B cell (primary cell): Measurements from ENCODE around the gene C20orf141. TPM values are rescaled to one million over a fixed set of nuclear protein-coding genes. Genes with fewer than 3 reads are reported as not detected.

Experiments
- ATAC-seq: fragments of 200-7000 bp; cut with Tn5 transposase; one replicate; pipeline ENCODE4 v1.10.0; 2021; ENCODE audit warnings: low read depth, mild to moderate bottlenecking, moderate number of reproducible peaks, moderate library complexity
- CTCF ChIA-PET: fragments of 350-600 bp; sonication (Branson Sonifier 250); formaldehyde crosslinking; loops from one replicate; lab custom pipeline; 2021; ENCODE audit warnings: antibody characterized with exemption, inconsistent platforms; lab: Charles Lee
- POLR2A ChIA-PET: fragments of 350-600 bp; sonication (Branson Sonifier 250); formaldehyde crosslinking; loops from one replicate; lab custom pipeline; 2021; ENCODE audit warnings: antibody characterized with exemption; lab: Charles Lee
- DNase-seq: peaks from one replicate; pipeline ENCODE4 v3.0.0; 2013
- H2AFZ ChIP-seq: 2 replicates; pipeline ENCODE4 v1.6.1; 2012; ENCODE audit warnings: mild to moderate bottlenecking, low read depth, low read length; ENCODE audit not compliant: insufficient read depth, poor library complexity, severe bottlenecking
- H3K27ac ChIP-seq, 2 donors: 1 replicate in 1 of 2; 2 replicates in 1 of 2; pipeline ENCODE4 v1.5.1; 2012 to 2013; ENCODE audit warnings: low read length in 2 of 2, mild to moderate bottlenecking in 2 of 2, moderate library complexity in 1 of 2
- H3K27me3 ChIP-seq, 4 experiments: fragments of 200-600 bp in 1 of 4; sonication (generic) in 1 of 4; replicated peaks in 1 of 4; 1 replicate in 2 of 4; 2 replicates in 2 of 4; pipeline versions ENCODE4 v1.6.1 to v1.7.0; 2013 to 2016; ENCODE audit warnings: low read length in 3 of 4, mild to moderate bottlenecking in 2 of 4, mixed read lengths in 1 of 4, moderate library complexity in 1 of 4; ENCODE audit not compliant: insufficient read depth in 4 of 4, control insufficient read depth in 3 of 4; ENCODE audit errors: control extremely low read depth in 1 of 4
- H3K36me3 ChIP-seq, 2 experiments: replicated peaks in 1 of 2; 1 replicate in 1 of 2; 2 replicates in 1 of 2; pipeline versions ENCODE4 v1.6.1 to v1.7.1; 2013; ENCODE audit warnings: low read length in 1 of 2; ENCODE audit not compliant: insufficient read depth in 2 of 2, control insufficient read depth in 1 of 2; ENCODE audit errors: control extremely low read depth in 1 of 2, extremely low read depth in 1 of 2
- H3K4me1 ChIP-seq, 2 donors: fragments of 200-600 bp in 1 of 2; sonication (generic) in 1 of 2; 1 replicate in 1 of 2; 2 replicates in 1 of 2; pipeline versions ENCODE4 v1.5.1 to v1.6.1; 2013 to 2017; ENCODE audit warnings: low read length in 2 of 2; ENCODE audit not compliant: control insufficient read depth in 2 of 2, insufficient read depth in 2 of 2
- H3K4me2 ChIP-seq: replicated peaks from 2 replicates; pipeline ENCODE3; 2012; ENCODE audit warnings: mild to moderate bottlenecking, low read depth, low read length; ENCODE audit not compliant: poor library complexity, severe bottlenecking
- H3K4me3 ChIP-seq, 5 experiments: fragments of 200-600 bp in 1 of 5; sonication (generic) in 1 of 5; 1 replicate in 3 of 5; 2 replicates in 2 of 5; pipeline versions ENCODE4 v1.5.1 to v1.7.0; 2011 to 2016; ENCODE audit warnings: low read length in 4 of 5, mild to moderate bottlenecking in 4 of 5, low read depth in 2 of 5, control low read depth in 1 of 5, moderate library complexity in 1 of 5; ENCODE audit not compliant: insufficient read depth in 1 of 5; ENCODE audit errors: control extremely low read depth in 1 of 5, extremely low read depth in 1 of 5
- H3K79me2 ChIP-seq: fragments of 200-600 bp; sonication (generic); one replicate; pipeline ENCODE4 v1.6.0; 2016; ENCODE audit warnings: low read length; ENCODE audit not compliant: control insufficient read depth, insufficient read depth
- H3K9ac ChIP-seq: fragments of 200-600 bp; sonication (generic); 2 replicates; pipeline ENCODE4 v1.6.1; 2017; ENCODE audit warnings: mild to moderate bottlenecking, low read length, moderate library complexity
- H3K9me3 ChIP-seq, 3 donors: one replicate each; pipeline versions ENCODE4 v1.6.1 to v1.7.1; 2013; ENCODE audit warnings: low read length in 2 of 3; ENCODE audit not compliant: control insufficient read depth in 2 of 3, insufficient read depth in 1 of 3; ENCODE audit errors: control extremely low read depth in 1 of 3
- H4K20me1 ChIP-seq: 2 replicates; pipeline ENCODE4 v1.6.0; 2012; ENCODE audit warnings: mild to moderate bottlenecking, low read length; ENCODE audit not compliant: insufficient read depth, control insufficient read depth, poor library complexity, severe bottlenecking
- H3K27ac Mint-ChIP-seq: one replicate; pipeline ENCODE4 v1.8.0; 2021; ENCODE audit warnings: mixed read lengths
- H3K27me3 Mint-ChIP-seq: one replicate; pipeline ENCODE4 v1.8.0; 2021; ENCODE audit warnings: mixed read lengths
- H3K4me1 Mint-ChIP-seq: one replicate; pipeline ENCODE4 v1.8.0; 2021; ENCODE audit warnings: mixed read lengths
- H3K4me3 Mint-ChIP-seq: one replicate; pipeline ENCODE4 v1.8.0; 2021; ENCODE audit warnings: mixed read lengths
- H3K9me3 Mint-ChIP-seq: one replicate; pipeline ENCODE4 v1.8.0; 2022; ENCODE audit warnings: mixed read lengths; ENCODE audit not compliant: insufficient read depth
- CTCF ChIP-seq: fragments of 200-600 bp; IDR thresholded peaks from one replicate; pipeline ENCODE4 v1.8.0; 2022; ENCODE audit warnings: antibody characterized with exemption, mild to moderate bottlenecking
- EZH2 ChIP-seq: IDR thresholded peaks from 2 replicates; pipeline ENCODE4 v1.6.1; 2012; ENCODE audit warnings: borderline replicate concordance, low read depth, mild to moderate bottlenecking, moderate library complexity, low read length; ENCODE audit not compliant: insufficient read depth, poor library complexity, severe bottlenecking
- WGBS: methylation state at CpG from one replicate; pipeline ENCODE4 v1.1.5; 2013; ENCODE audit warnings: missing lambda C conversion rate; ENCODE audit not compliant: insufficient coverage; 5-methylcytosine and 5-hydroxymethylcytosine counted together
- intact Hi-C: fragments of 100-400 bp; cut with micrococcal nuclease; formaldehyde crosslinking; loops from one replicate; pipeline ENCODE4 v1.10.0; 2022
- polyA plus RNA-seq: library from polyadenylated mRNA; depleted of rRNA; stranded (reverse); fragments of >200 nt; gene quantifications from 2 replicates; pipeline ENCODE4 v1.2.3, GENCODE V29; 2012
- total RNA-seq, 2 donors: library from RNA; stranded (reverse); fragments of 120-200 nt in 1 of 2; gene quantifications; 1 replicate in 1 of 2; 2 replicates in 1 of 2; pipeline versions ENCODE4 v1.2.3 to v1.2.4, GENCODE V29; 2013 to 2022

The C20orf141 gene
- total and polyA plus RNA-seq, 2 donors (not counting 1 experiment from before 2014, with no cell fraction given) = not detected

GRCh38 chr20:2846698-2847097 lies 31.9 kb downstream of the C20orf141 start:
- Histone ChIP-seq H3K9me3 (peaks cover 0 to 1% (median 0%) of the 10 kb centered on the region in 3 donors), H3K27ac (no peak overlapping the region), H3K27me3 (no peaks in the 10 kb centered on the region), H3K9ac (no peak overlapping the region), H4K20me1 (no peaks in the 10 kb centered on the region), H2AFZ (no peak overlapping the region), H3K36me3 (peaks cover 0 to 3% of the 10 kb centered on the region in 2 experiments), H3K79me2 (peaks cover 19% of the 10 kb centered on the region), H3K4me1 (peaks cover 0 to 2% of the 10 kb centered on the region in 2 donors), H3K4me3 (no peak overlapping the region), H3K4me2 (no peak overlapping the region)
- no peak overlapping the region for H3K4me3 Mint-ChIP-seq
- no peak for ATAC-seq
- DNase-seq = no peak
- 71% methylated on average over 1 of the region's 5 CpGs for WGBS
- H3K9me3 Mint-ChIP-seq = no peaks in the 10 kb centered on the region
- POLR2A ChIA-PET = no interaction called here
- CTCF ChIA-PET = no interaction called here
- H3K27ac Mint-ChIP-seq = no peak overlapping the region
- peaks cover 3% of the 10 kb centered on the region for H3K4me1 Mint-ChIP-seq
- no peak for TF ChIP-seq EZH2
- TF ChIP-seq CTCF = no peak
- intact Hi-C loops = no loop called here
- no peaks in the 10 kb centered on the region for H3K27me3 Mint-ChIP-seq

- H3K4me1 Mint-ChIP-seq = peaks cover 14% of the 10 kb centered on the region
- H3K9ac ChIP-seq = no peak overlapping the region
- H3K27me3 ChIP-seq = no peaks in the 10 kb centered on the region
- no peaks in the 10 kb centered on the region for H3K27me3 Mint-ChIP-seq
- no peak overlapping the region for H3K27ac ChIP-seq
- ATAC-seq (no peak), DNase-seq (no peak)
- ChIA-PET CTCF (no interaction called here), POLR2A (no interaction called here)
- peaks cover 0 to 4% (median 0%) of the 10 kb centered on the region in 3 donors for H3K9me3 ChIP-seq
- no peak overlapping the region for H3K4me3 ChIP-seq
- peaks cover 15% of the 10 kb centered on the region for H3K79me2 ChIP-seq
- H3K4me3 Mint-ChIP-seq = no peak overlapping the region
- H2AFZ ChIP-seq = no peak overlapping the region
- H3K9me3 Mint-ChIP-seq = no peaks in the 10 kb centered on the region
- peaks cover 5 to 8% of the 10 kb centered on the region in 2 donors for H3K4me1 ChIP-seq
- TF ChIP-seq CTCF (no peak), EZH2 (no peak)
- peaks cover 4% of the 10 kb centered on the region for H4K20me1 ChIP-seq
- intact Hi-C loops = no loop called here
- H3K4me2 ChIP-seq = no peak overlapping the region
- no peak overlapping the region for H3K27ac Mint-ChIP-seq
- WGBS = 98% methylated on average over 4 of the region's 4 CpGs
- peaks cover 0 to 3% of the 10 kb centered on the region in 2 experiments for H3K36me3 ChIP-seq
Observed at GRCh38 chr20:2847802-2848201, 33.0 kb downstream of the C20orf141 start.
